Activated T-helper 2 cell treated with anti-CD3 and anti-CD28 coated beads, Interferon-gamma antibody, Interleukin-2, Interleukin-4, amounts not matched to agents 10 μg/mL and 5 μg/mL and 100 μg/mL, durations not matched to agents 14 hours and 24 hours and 36 hours (primary cell): ENCODE measurements around the gene DNAI2. TPM values are rescaled to one million over a fixed set of nuclear protein-coding genes. Genes with fewer than 3 reads are reported as not detected.

Source experiments
- DNase-seq: peaks from one replicate; pipeline ENCODE4 v3.0.0; 2021; ENCODE audit warnings: low spot score
- H3K27ac Mint-ChIP-seq: one replicate; pipeline ENCODE4 v1.8.0; 2021; ENCODE audit warnings: mixed read lengths
- H3K27me3 Mint-ChIP-seq: one replicate; pipeline ENCODE4 v1.8.0; 2021; ENCODE audit warnings: low read depth, mixed read lengths
- H3K36me3 Mint-ChIP-seq: one replicate; pipeline ENCODE4 v1.8.0; 2021; ENCODE audit warnings: low read depth, mixed read lengths
- H3K4me1 Mint-ChIP-seq: one replicate; pipeline ENCODE4 v1.8.0; 2021; ENCODE audit warnings: low read depth, mixed read lengths
- H3K4me3 Mint-ChIP-seq: one replicate; pipeline ENCODE4 v1.8.0; 2021; ENCODE audit warnings: low read depth, mild to moderate bottlenecking, moderate library complexity, mixed read lengths
- H3K9me3 Mint-ChIP-seq: one replicate; pipeline ENCODE4 v1.8.0; 2021; ENCODE audit warnings: mixed read lengths
- intact Hi-C: fragments of 100-400 bp; cut with micrococcal nuclease; formaldehyde crosslinking; loops from one replicate; pipeline ENCODE4 v1.15.1; 2023
- total RNA-seq: library from RNA; stranded (reverse); gene quantifications from 2 replicates; pipeline ENCODE4 v1.2.3, GENCODE V29; 2022

DNAI2 gene
- total RNA-seq, 1 donor from 2014 or later, result 0.75 TPM

GRCh38 chr17:74357466-74357809, 83.4 kb downstream of the DNAI2 start:
- peaks cover 7% of the 10 kb centered on the region for H3K4me1 Mint-ChIP-seq
- H3K4me3 Mint-ChIP-seq, result no peak overlapping the region
- H3K9me3 Mint-ChIP-seq, result no peaks in the 10 kb centered on the region
- no peaks in the 10 kb centered on the region for H3K36me3 Mint-ChIP-seq
- H3K27ac Mint-ChIP-seq, result no peak overlapping the region
- intact Hi-C loops, result no loop called here
- peaks cover 46% of the 10 kb centered on the region for H3K27me3 Mint-ChIP-seq
- no peak for DNase-seq

DNA sequence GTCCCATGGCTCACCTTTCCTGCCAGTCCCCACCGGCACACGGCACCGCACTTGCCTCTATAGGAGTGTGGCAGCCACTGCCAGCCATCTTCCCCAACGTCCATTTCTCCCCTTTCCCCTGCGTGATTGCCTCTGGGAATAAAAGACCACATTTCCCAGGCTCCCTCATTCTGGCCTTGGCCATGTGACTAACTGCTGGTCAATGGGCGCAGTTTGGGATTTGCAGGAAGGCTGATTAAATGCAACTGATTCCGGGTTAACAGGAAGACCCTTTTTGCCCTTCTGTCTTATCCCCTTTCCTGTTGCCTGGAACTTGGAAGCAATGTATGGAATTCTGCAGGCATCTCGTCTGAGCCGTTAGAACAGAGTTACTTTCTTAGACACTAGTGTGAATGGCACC, 84.7 kb downstream of the DNAI2 start:
- H3K27ac Mint-ChIP-seq, result no peak overlapping the region
- no peak overlapping the region for H3K4me3 Mint-ChIP-seq
- H3K36me3 Mint-ChIP-seq, result no peaks in the 10 kb centered on the region
- intact Hi-C loops, result no loop called here
- peaks cover 35% of the 10 kb centered on the region for H3K27me3 Mint-ChIP-seq
- DNase-seq, result no peak
- no peaks in the 10 kb centered on the region for H3K9me3 Mint-ChIP-seq
- peaks cover 7% of the 10 kb centered on the region for H3K4me1 Mint-ChIP-seq

DNA sequence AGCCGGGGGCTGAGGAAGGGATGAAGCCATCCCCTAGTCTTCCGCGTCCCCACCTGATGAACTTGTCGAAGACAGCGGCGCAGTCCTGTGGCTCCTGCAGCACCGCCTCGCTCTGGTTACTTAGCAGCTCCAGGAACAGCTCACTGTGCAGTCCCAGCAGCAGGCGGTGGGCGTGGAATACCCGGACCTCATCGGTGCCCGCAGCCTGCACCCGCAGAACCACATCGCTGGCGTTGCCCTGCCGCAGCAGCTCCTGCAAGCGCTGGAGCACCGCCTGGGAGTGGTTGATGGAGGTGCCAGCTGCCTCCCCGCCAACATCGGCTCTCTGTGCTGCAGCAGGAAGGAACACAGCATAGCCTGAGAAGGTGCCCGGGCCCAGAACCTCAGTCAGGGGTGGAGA, 85.9 kb downstream of the DNAI2 start:
- Mint-ChIP-seq H3K27ac (no peak overlapping the region), H3K9me3 (no peaks in the 10 kb centered on the region), H3K4me3 (no peak overlapping the region), H3K36me3 (no peaks in the 10 kb centered on the region), H3K4me1 (peaks cover 1% of the 10 kb centered on the region), H3K27me3 (peaks cover 23% of the 10 kb centered on the region)
- DNase-seq, result no peak
- intact Hi-C loops, result no loop called here

GRCh38 chr17:74360899-74361229, 86.8 kb downstream of the DNAI2 start:
- Mint-ChIP-seq H3K9me3 (no peaks in the 10 kb centered on the region), H3K27ac (no peak overlapping the region), H3K4me3 (no peak overlapping the region), H3K4me1 (peaks cover 1% of the 10 kb centered on the region), H3K27me3 (peaks cover 21% of the 10 kb centered on the region), H3K36me3 (no peaks in the 10 kb centered on the region)
- no peak for DNase-seq
- intact Hi-C loops, result no loop called here

GRCh38 chr17:74361230-74362068, 87.4 kb downstream of the DNAI2 start, which contains the start of gene BTBD17:
BTBD17 (minus strand) TSS chr17:74361868; CDS start chr17:74361819, 49 bp downstream.
- no peak within 1 kb of the TSS for H3K27ac Mint-ChIP-seq
- peak; percentile 25 for DNase-seq
- peaks cover 18% of the 10 kb centered on the region for H3K27me3 Mint-ChIP-seq
- H3K9me3 Mint-ChIP-seq, result no peaks in the 10 kb centered on the region
- peaks cover 1% of the 10 kb centered on the region for H3K4me1 Mint-ChIP-seq
- H3K36me3 Mint-ChIP-seq, result no peaks in the 10 kb centered on the region
- H3K4me3 Mint-ChIP-seq, result no peak within 1 kb of the TSS
- intact Hi-C loops, result no loop called here

DNA sequence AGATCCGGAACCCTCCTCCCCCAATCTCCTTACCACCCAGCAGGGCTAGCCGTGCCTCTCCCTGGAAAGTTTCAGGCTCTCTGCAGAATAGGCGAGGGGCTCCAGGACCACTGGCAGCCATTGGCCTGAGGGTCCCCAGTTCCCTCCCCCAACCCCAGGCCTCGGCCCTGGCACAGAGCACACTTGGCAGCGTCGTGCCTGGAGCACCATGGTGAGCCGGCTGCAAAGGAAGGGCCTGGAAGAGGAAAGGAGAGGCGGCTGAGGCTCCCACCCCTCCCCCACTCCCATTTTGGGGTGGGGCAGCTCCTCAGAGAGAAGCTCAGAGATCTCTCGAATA, 88.0 kb downstream of the DNAI2 start:
- peaks cover 1% of the 10 kb centered on the region for H3K4me1 Mint-ChIP-seq
- H3K4me3 Mint-ChIP-seq, result no peak overlapping the region

DNA sequence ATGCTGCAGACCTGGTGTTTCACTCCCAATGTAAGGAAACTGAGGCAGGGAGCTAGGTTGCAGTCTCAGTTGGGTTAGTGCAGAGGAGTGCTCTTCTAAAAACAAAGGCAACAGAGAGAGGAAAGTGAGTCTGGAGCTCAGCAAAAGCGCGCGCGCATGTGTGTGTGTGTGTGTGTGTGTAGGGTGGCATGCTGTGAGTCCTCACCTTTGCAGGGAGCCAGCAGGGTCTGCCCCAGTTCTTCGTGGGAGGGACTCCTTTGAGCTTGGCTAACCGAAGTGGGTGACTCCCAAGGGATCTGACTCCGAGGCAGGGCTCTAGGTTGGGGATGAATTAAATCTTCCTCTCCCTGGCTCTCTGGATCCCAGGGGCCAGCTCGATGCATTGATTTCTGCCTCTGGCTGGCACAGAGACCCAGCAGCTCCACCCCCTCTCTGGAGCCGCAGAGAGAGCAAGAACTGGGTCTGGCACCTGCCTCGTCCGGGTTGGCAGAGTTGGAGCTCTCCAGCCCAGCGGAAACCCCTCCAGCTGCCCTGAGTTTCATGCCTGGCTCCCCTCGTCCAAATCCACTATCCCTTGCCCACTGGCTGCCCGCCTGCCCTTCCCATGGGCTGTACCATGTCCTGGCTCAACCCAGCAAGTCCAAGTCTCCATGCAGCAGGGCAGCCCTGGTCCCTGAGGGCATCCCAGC, 88.9 kb downstream of the DNAI2 start:
- H3K4me3 Mint-ChIP-seq, result no peak overlapping the region
- H3K4me1 Mint-ChIP-seq, result no peaks in the 10 kb centered on the region
- H3K36me3 Mint-ChIP-seq, result no peaks in the 10 kb centered on the region
- peaks cover 14% of the 10 kb centered on the region for H3K27me3 Mint-ChIP-seq
- H3K27ac Mint-ChIP-seq, result no peak overlapping the region
- DNase-seq, result no peak
- intact Hi-C loops, result no loop called here
- no peaks in the 10 kb centered on the region for H3K9me3 Mint-ChIP-seq

More for the DNA sequence above, 88.0 kb downstream of the DNAI2 start:
- no peak for DNase-seq
- Mint-ChIP-seq H3K9me3 (no peaks in the 10 kb centered on the region), H3K36me3 (no peaks in the 10 kb centered on the region), H3K27ac (no peak overlapping the region), H3K27me3 (peaks cover 17% of the 10 kb centered on the region)
- intact Hi-C loops, result no loop called here

Other genes with a start within 250 kb of the DNAI2 start
- gene RPL38, start 70.6 kb upstream of the DNAI2 start, total RNA-seq, result 1,248 and 1,338 TPM in 2 replicates
- gene TTYH2, start 60.7 kb upstream of the DNAI2 start, total RNA-seq, result 17.0 and 19.6 TPM in 2 replicates
- gene KIF19, start 52.0 kb downstream of the DNAI2 start, total RNA-seq, result 0.14 TPM in 1 of 2 replicates, not detected in the other
- not detected in 2 replicates for gene BTBD17, start 87.6 kb downstream of the DNAI2 start, total RNA-seq
- gene GPR142, start 93.3 kb downstream of the DNAI2 start, total RNA-seq, result not detected in 2 replicates
- 0.44 and 0.89 TPM in 2 replicates for gene GPRC5C, start 157.9 kb downstream of the DNAI2 start, total RNA-seq
- gene CD300A, start 192.4 kb downstream of the DNAI2 start, total RNA-seq, result 16.6 and 16.7 TPM in 2 replicates